NCI-H146 treated with DMSO at 0.1 percent for 48 hours (cell line): ENCODE results near the gene LYSET.
A peak's percentile ranks its signal among the peaks of the same experiment; 100 is the strongest.
"Not testable (repeated sequence)": the region's sequence is repeated elsewhere in the genome, so short reads cannot be mapped to it uniquely, and the experiment has no call there.

Experiments used
- DNase-seq: peaks from one replicate; lab custom pipeline; 2025; ENCODE audit not compliant: unreplicated experiment; lab: John Stamatoyannopoulos, UW

The LYSET gene, protein sequence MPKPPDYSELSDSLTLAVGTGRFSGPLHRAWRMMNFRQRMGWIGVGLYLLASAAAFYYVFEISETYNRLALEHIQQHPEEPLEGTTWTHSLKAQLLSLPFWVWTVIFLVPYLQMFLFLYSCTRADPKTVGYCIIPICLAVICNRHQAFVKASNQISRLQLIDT

GRCh38 chr14:93184391-93185348 is at the start of gene LYSET, which contains the start of gene MOAP1:
Gene LYSET (plus strand): TSS chr14:93185317. CDS start chr14:93185406, 89 bp downstream.
Gene MOAP1 (minus strand): TSS chr14:93184897. CDS start chr14:93184242, 655 bp downstream.
- peak; percentile 32 for DNase-seq

GRCh38 chr14:93135399-93135798 is 49.7 kb upstream of the LYSET start:
- DNase-seq: no peak

GRCh38 chr14:93136009-93136408 is 49.1 kb upstream of the LYSET start:
- no peak for DNase-seq

- not testable (repeated sequence) for DNase-seq
Measured at GRCh38 chr14:93136508-93136907, 48.6 kb upstream of the LYSET start.

DNA sequence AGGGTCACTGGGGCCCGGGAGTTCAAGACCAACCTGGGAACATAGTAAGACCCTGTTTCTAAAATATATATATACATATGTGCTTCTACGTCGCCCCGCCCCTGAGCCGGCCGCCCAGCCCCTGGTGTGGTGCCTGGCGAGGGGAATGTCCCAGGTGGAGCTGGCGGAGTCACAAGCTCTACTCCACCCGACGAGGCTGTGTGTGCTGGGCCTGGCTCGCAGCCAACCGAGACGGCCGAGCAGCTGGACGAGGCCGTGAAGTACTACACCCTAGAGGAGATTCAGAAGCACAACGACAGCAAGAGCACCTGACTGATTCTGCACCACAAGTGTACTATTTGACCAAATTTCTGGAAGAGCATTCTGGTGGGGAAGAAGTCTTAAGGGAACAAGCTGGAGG is 47.3 kb upstream of the LYSET start:
- DNase-seq: peak; percentile 15

GRCh38 chr14:93142854-93143652 is 42.1 kb upstream of the LYSET start:
- no peak for DNase-seq

DNA sequence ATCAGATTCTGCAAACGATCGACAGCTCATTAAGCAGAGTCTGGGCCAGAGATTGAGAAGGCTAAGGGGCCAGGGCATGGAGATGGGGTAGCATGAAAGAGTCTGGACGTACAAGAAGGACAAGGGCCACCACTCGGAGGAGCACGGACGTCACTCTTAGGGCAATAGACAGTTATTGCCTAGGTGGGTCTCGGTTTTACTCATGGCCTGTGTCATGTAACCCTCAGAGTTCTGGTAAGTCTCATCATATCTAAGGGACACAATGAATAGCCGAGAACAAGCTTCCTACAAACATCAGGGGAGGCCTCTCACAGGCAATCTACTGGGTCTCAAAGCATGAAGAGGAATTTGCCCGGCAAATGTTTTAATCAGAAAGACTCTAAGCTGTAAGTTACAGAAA is 39.0 kb upstream of the LYSET start:
- DNase-seq: no peak

GRCh38 chr14:93148979-93149378 is 36.1 kb upstream of the LYSET start:
- DNase-seq: no peak

- no peak for DNase-seq
Measured at GRCh38 chr14:93150227-93151208, 34.6 kb upstream of the LYSET start.

GRCh38 chr14:93153121-93153520 is 32.0 kb upstream of the LYSET start:
- DNase-seq: no peak

GRCh38 chr14:93155667-93156066 is 29.4 kb upstream of the LYSET start:
- DNase-seq: no peak

DNA sequence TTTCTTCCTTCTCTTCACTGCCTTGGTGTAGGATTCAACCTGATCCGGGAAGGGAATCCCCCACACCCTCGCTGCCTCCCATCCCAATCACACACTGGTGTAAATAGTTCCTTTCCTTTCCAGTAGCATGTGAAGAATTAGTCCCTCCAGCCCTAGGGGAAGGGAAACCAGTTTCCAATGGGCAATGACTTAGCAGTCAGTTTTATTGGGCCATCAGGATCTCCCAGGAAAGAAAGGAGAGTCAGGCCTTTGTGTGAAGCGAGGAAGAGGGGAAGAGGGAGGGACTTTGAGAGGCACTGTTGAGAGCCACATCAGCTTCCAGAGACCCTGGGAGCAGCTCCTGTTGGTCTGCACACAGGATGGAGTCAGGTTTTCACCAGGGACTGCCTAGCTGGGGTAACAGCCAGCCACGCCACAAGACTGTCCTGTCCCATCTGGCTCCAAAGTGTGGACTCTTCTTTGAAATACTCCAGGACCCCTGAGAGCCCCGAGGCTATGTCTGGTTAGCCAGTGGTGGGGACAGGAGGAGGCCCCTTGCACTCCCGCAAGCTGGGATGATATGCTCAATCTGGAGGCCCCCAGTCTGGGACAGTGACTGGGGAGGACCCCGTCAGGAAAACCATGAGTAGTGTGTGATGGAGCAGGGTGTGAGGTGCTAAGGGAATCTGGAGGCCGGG is 28.3 kb upstream of the LYSET start:
- DNase-seq: no peak

- not testable (repeated sequence) for DNase-seq
Measured at GRCh38 chr14:93158349-93158748, 26.8 kb upstream of the LYSET start.

GRCh38 chr14:93159625-93160352 is 25.3 kb upstream of the LYSET start:
- DNase-seq: not testable (repeated sequence)

- DNase-seq: no peak
Measured at GRCh38 chr14:93160353-93160801, 24.7 kb upstream of the LYSET start.

DNA sequence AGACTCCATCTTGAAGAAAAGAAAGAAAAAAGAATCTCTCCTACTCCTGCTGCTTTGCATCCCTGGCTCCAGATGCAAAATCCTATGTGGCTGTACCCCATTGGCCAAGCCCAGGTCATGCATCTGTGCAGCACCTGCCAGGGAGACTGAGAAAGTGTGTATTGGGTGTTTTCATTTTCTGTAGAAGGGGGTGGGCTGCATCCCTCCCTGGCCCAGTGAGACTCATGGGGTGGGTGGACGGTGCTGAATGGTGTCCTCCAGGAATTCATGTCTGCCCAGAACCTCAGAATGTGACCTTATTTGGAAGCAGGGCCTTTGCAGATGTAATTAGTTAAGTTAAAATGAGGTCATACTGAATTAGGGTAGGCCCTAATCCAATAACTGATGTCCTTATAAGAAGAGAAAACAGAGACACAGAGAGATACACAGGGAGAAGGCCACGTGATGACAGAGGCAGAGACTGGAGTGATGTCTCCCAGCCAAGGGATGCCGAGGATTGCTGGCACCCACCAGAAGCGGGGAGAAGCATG is 23.6 kb upstream of the LYSET start:
- DNase-seq: no peak

DNA sequence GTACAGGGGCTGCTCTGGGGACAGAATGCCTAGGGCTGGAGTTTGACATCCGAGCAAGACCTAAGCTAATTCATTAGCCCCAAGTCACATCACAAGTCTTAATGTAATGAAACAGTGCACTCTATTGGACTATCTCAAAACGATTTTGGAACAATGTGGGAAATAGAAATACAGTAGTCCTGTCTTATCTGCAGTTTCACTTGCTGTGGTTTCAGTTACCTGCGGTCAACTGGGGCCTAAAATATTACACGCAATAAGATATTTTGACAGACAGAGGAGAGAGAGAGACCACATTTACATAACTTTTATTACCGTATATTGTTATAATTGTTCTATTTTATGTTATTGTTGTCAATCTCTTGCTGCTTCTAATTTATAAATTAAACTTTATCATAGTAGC is 21.6 kb upstream of the LYSET start:
- no peak for DNase-seq
